ENCODE results near the gene C1orf21. TPM values are rescaled to one million over a fixed set of nuclear protein-coding genes. Genes with fewer than 3 reads are reported as not detected.

C1orf21 gene
- total RNA-seq, 1 donor from 2014 or later: 4.1 TPM

DNA sequence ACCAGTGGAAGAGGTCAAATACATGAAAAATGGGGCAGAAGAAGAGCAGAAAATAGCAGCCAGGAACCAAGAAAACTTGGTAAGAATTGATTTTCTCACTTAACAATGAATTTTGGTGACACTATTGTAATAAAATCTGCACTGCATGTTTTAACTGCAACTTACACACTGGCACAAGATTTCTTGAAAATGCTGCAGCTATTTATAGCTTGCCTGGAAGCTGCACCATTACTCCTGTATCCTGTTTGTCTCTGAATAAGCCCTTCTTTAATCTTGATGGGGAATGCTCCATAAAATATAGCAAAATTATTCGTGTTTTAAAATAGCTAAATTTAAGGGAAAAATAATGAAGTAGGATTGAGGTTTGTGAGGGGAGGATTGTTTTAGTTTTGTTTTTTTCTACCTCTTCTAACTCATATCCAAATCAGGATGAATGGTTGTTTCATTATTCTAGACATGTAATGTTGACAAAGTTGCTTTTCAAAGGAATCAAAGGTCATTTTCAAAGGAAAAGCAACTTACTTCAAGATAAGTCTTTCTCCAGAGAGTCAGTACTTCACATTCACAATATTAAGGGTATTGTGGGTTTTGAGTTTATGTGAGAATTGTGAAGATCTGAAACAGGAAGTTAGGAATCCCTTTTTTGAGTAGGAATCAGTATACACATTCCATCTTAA lies 120.9 kb downstream of the C1orf21 start:
- H3K9me3 Mint-ChIP-seq: no peaks in the 10 kb centered on the region
- no peak overlapping the region for H3K4me3 Mint-ChIP-seq
- intact Hi-C loops (cut with micrococcal nuclease): no loop called here
- H3K36me3 Mint-ChIP-seq (ENCODE audit: low read depth): no peaks in the 10 kb centered on the region
- H3K27me3 Mint-ChIP-seq (ENCODE audit: insufficient read depth): peaks cover 4% of the 10 kb centered on the region
- H3K4me1 Mint-ChIP-seq (ENCODE audit: low read depth): no peaks in the 10 kb centered on the region
- no peak for DNase-seq (ENCODE audit: low spot score)
- H3K27ac Mint-ChIP-seq: no peak overlapping the region

DNA sequence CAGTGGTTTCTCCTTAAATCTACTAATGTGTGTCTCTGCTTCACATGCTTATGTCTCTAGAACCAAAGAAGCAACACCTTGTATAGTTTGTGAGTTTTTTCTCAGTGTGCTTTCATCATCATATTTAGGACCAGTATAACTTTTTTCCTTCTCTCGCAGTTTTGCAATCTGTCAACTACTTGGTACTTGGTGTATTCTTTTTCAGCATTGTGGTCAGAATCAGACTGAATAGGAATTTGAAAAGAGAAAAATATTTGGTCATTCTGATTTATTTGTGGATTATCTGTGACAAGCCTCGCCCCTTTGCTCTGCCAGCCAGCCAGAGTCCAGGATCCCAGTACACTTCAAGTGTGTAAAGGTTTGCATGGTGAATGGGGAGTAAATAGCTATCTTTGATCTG lies 122.3 kb downstream of the C1orf21 start:
- Mint-ChIP-seq H3K36me3 (ENCODE audit: low read depth) (no peaks in the 10 kb centered on the region), H3K27me3 (ENCODE audit: insufficient read depth) (no peaks in the 10 kb centered on the region), H3K4me1 (ENCODE audit: low read depth) (no peaks in the 10 kb centered on the region), H3K4me3 (no peak overlapping the region), H3K9me3 (no peaks in the 10 kb centered on the region), H3K27ac (no peak overlapping the region)
- DNase-seq (ENCODE audit: low spot score): no peak
- intact Hi-C loops (cut with micrococcal nuclease): no loop called here

DNA sequence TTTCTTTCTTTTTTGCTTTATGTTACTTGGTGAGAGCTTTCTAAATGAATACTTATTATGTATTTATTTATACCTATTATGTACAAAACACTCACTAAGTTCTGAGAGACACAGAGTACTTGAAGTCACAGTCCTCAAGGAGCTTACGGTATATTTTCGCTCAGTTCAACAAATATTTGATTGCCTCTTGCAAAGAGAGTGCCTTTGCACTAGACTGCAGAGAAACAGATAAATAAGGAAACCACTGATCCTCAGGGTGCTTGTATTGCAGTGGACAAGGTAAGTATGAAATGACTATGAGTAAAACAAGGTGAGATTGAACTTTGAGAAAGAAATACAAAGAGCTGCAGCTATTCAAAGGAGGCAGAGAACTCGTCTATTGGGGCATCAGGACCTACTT lies 123.3 kb downstream of the C1orf21 start:
- no peak for DNase-seq (ENCODE audit: low spot score)

DNA sequence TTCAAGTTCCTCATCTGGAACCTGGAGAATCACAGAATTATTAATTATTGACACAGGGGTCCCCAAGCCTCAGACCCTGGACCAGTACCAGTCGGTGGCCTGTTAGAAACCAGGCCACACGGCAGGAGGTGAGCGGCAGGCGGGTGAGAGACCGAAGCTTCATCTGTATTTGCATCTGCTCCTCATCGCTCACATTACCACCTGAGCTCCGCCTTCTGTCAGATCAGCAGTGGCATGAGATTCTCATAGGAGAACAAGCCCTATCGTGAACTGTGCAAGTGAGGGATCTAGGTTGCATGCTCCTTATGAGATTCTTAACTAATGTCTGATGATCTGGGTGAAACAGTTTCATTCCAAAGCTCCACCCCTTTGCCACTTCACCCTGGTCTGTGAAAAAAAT lies 125.9 kb downstream of the C1orf21 start:
- H3K4me3 Mint-ChIP-seq: no peak overlapping the region
- intact Hi-C loops (cut with micrococcal nuclease): no loop called here
- no peaks in the 10 kb centered on the region for H3K27me3 Mint-ChIP-seq (ENCODE audit: insufficient read depth)
- no peak overlapping the region for H3K27ac Mint-ChIP-seq
- H3K9me3 Mint-ChIP-seq: no peaks in the 10 kb centered on the region
- no peaks in the 10 kb centered on the region for H3K4me1 Mint-ChIP-seq (ENCODE audit: low read depth)
- DNase-seq (ENCODE audit: low spot score): no peak
- no peaks in the 10 kb centered on the region for H3K36me3 Mint-ChIP-seq (ENCODE audit: low read depth)

More for the DNA sequence above, 123.3 kb downstream of the C1orf21 start:
- Mint-ChIP-seq H3K4me3 (no peak overlapping the region), H3K27me3 (ENCODE audit: insufficient read depth) (no peaks in the 10 kb centered on the region), H3K4me1 (ENCODE audit: low read depth) (no peaks in the 10 kb centered on the region), H3K9me3 (no peaks in the 10 kb centered on the region), H3K27ac (no peak overlapping the region), H3K36me3 (ENCODE audit: low read depth) (no peaks in the 10 kb centered on the region)
- intact Hi-C loops (cut with micrococcal nuclease): no loop called here

DNA sequence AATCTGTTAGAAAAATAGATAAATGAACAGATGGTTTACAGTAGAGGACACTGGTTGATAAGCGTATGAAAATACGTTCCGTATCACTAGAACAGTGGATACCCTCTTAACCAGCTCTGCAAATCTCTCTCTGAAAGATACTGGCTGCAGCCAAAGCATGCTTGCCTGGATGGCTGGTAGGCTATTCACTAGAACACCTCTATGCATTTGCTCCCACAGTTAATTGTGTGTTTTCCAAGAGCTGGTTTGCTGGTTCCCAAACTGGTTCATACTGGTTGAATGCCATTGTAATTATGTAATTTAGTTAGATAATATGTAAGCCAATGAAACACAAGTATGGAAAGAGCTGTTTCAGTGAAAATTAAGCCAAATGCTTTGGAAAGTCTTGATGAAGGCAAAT lies 126.6 kb downstream of the C1orf21 start:
- Mint-ChIP-seq H3K4me3 (no peak overlapping the region), H3K9me3 (no peaks in the 10 kb centered on the region), H3K27ac (no peak overlapping the region), H3K4me1 (ENCODE audit: low read depth) (no peaks in the 10 kb centered on the region), H3K36me3 (ENCODE audit: low read depth) (no peaks in the 10 kb centered on the region), H3K27me3 (ENCODE audit: insufficient read depth) (no peaks in the 10 kb centered on the region)
- intact Hi-C loops (cut with micrococcal nuclease): no loop called here
- DNase-seq (ENCODE audit: low spot score): no peak

DNA sequence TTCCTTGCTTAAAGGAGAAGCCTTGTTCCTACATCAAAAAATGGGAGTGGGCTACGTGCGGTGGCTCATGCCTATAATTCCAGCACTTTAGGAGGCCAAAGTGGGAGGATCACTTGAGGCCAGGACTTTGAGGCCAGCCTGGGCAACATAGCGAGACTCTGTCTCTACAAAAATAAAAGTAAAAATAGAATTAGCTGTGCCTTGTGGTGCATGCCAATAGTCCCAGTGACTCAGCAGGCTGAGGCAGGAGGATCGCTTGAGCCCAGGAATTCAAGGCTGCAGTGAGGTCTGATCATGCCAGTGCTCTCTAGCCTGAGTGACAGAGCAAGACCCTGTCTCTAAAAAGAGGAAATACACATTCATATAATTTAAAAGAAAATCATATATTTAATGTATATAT lies 127.1 kb downstream of the C1orf21 start:
- H3K4me3 Mint-ChIP-seq: no peak overlapping the region
- no peaks in the 10 kb centered on the region for H3K36me3 Mint-ChIP-seq (ENCODE audit: low read depth)
- H3K4me1 Mint-ChIP-seq (ENCODE audit: low read depth): no peaks in the 10 kb centered on the region
- DNase-seq (ENCODE audit: low spot score): no peak
- no peaks in the 10 kb centered on the region for H3K27me3 Mint-ChIP-seq (ENCODE audit: insufficient read depth)
- intact Hi-C loops (cut with micrococcal nuclease): no loop called here
- H3K27ac Mint-ChIP-seq: no peak overlapping the region
- H3K9me3 Mint-ChIP-seq: no peaks in the 10 kb centered on the region

DNA sequence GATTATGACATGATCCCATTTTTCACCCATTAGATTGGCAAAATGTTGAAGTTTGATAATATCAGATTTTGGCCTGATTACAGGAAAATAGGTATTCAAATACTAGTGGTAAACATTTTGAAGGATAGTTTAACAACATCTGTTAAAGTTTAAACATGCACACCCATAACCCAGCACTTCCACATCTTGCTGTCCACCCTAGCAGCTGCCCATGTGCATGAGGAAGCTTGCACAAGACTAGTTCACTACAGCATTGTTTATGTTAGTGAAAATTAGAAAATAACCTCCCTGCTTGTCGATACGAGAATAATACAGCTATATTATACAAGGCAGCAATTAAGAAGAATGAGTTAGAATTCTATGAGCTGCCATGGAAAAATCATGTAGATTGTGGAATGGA lies 127.6 kb downstream of the C1orf21 start:
- no peaks in the 10 kb centered on the region for H3K9me3 Mint-ChIP-seq
- H3K4me1 Mint-ChIP-seq (ENCODE audit: low read depth): no peaks in the 10 kb centered on the region
- no peak overlapping the region for H3K27ac Mint-ChIP-seq
- H3K36me3 Mint-ChIP-seq (ENCODE audit: low read depth): no peaks in the 10 kb centered on the region
- no peaks in the 10 kb centered on the region for H3K27me3 Mint-ChIP-seq (ENCODE audit: insufficient read depth)
- intact Hi-C loops (cut with micrococcal nuclease): no loop called here
- no peak overlapping the region for H3K4me3 Mint-ChIP-seq
- no peak for DNase-seq (ENCODE audit: low spot score)

DNA sequence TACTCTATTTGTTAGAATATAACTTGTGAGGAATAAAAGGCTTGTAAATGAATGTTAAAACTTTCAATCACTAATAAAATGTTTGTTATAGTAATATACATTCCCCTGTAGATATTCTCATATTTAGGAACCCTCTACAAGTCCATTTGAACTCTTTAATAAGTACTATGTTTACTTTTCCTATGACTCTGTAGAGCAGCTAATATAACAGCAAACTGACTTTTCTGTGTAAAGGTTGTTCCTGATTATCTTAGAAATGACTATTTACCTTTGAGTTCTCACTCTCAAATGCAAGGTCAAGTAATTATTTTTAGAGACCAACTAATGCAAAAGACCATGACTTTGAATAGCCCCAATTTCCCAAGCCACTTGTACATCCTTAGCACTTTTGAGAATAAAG lies 130.3 kb downstream of the C1orf21 start:
- H3K27me3 Mint-ChIP-seq (ENCODE audit: insufficient read depth): no peaks in the 10 kb centered on the region
- intact Hi-C loops (cut with micrococcal nuclease): no loop called here
- no peaks in the 10 kb centered on the region for H3K9me3 Mint-ChIP-seq
- H3K4me1 Mint-ChIP-seq (ENCODE audit: low read depth): no peaks in the 10 kb centered on the region
- no peak for DNase-seq (ENCODE audit: low spot score)
- H3K36me3 Mint-ChIP-seq (ENCODE audit: low read depth): no peaks in the 10 kb centered on the region
- no peak overlapping the region for H3K4me3 Mint-ChIP-seq
- H3K27ac Mint-ChIP-seq: no peak overlapping the region

DNA sequence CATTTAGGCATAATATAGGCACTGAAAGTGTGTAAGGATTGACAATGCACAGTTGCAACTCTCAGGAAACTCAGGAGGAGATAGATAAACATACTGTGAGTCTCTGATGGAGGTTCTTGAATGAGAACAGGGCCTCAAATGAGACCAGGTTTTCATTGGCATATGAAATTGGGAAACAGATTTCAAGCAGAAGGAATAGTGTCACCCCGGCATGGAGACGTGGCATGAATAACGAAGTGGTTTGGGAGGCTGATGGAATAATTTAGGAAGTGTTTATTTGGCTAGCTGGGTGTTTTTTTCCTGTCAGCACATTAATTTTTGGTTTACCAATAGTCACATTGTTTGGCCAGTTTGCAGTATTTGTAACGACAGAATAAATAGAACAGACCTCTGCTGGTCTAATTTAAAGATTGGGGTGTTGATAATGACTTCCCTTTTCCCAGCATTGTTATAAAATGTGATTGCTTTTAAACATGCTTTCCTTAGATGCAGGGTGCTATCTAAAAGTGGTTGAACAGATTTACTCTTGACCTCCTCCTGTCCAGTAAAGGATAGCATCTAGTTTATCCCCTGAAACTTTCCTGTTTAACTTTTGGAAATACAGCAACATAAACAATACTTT lies 132.0 kb downstream of the C1orf21 start:
- H3K9me3 Mint-ChIP-seq: no peaks in the 10 kb centered on the region
- intact Hi-C loops (cut with micrococcal nuclease): no loop called here
- H3K4me3 Mint-ChIP-seq: no peak overlapping the region
- DNase-seq (ENCODE audit: low spot score): no peak
- no peaks in the 10 kb centered on the region for H3K27me3 Mint-ChIP-seq (ENCODE audit: insufficient read depth)
- no peak overlapping the region for H3K27ac Mint-ChIP-seq
- no peaks in the 10 kb centered on the region for H3K36me3 Mint-ChIP-seq (ENCODE audit: low read depth)
- H3K4me1 Mint-ChIP-seq (ENCODE audit: low read depth): no peaks in the 10 kb centered on the region

DNA sequence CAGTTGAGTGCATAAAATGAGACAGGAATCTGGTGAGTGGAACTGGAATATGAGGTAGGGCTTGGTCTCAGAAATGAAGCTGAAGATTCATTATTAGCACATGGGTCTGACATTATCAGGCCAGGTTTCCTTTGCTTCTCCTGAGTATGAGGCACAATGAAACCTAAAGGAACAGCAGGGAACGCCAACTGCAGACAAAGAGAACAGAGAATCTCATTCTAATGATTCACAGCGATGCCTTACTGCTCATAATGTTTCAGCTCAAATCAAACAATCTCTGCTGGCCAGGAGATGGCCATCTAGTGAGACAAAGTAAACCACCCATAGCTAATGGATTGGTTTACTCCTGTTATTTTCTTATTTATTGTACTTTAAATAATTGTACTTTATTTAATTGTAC lies 133.5 kb downstream of the C1orf21 start:
- H3K27ac Mint-ChIP-seq: no peak overlapping the region
- intact Hi-C loops (cut with micrococcal nuclease): no loop called here
- no peak for DNase-seq (ENCODE audit: low spot score)
- no peaks in the 10 kb centered on the region for H3K27me3 Mint-ChIP-seq (ENCODE audit: insufficient read depth)
- no peaks in the 10 kb centered on the region for H3K36me3 Mint-ChIP-seq (ENCODE audit: low read depth)
- H3K4me3 Mint-ChIP-seq: no peak overlapping the region
- no peaks in the 10 kb centered on the region for H3K4me1 Mint-ChIP-seq (ENCODE audit: low read depth)
- no peaks in the 10 kb centered on the region for H3K9me3 Mint-ChIP-seq

DNA sequence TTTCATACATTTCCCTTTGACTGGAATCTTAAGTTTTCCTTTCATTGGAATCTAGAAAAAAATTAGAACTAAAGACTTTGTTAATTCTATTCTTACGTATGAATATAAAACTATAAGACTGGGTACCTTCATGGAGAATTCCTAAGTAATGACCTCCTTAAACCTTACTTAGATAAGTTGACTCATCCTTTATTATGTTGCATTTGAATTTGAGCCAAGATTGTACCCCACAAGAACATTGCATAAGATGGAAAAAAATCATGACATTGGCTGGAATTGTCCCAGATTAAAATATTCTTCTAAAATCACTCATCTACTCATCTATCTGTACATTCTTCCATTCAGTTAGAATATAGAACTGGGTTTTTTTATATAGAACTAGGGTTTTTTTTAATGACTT lies 137.4 kb downstream of the C1orf21 start:
- Mint-ChIP-seq H3K4me3 (no peak overlapping the region), H3K4me1 (ENCODE audit: low read depth) (no peaks in the 10 kb centered on the region), H3K27me3 (ENCODE audit: insufficient read depth) (no peaks in the 10 kb centered on the region), H3K27ac (no peak overlapping the region), H3K9me3 (no peaks in the 10 kb centered on the region), H3K36me3 (ENCODE audit: low read depth) (no peaks in the 10 kb centered on the region)
- DNase-seq (ENCODE audit: low spot score): no peak
- intact Hi-C loops (cut with micrococcal nuclease): no loop called here

DNA sequence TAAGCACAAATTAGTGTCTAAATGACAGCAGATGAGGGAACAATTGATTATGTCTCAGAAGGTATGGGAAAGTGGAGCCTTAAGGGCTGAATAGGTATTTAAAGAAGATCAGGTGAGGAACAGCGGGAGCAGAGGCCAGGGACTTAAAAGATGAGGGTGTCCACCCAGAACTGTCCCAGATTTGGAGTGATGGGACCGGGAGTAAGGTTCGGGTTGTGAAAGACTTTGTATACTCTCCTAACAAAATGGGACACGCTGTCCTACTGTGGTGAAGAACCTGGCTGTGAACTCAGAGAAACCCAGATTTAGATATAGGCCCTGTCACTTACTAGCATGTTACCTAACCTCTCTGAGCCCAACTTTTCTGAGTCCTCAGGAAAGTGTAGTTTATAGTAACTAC lies 140.6 kb downstream of the C1orf21 start:
- intact Hi-C loops (cut with micrococcal nuclease): no loop called here
- Mint-ChIP-seq H3K27ac (no peak overlapping the region), H3K9me3 (no peaks in the 10 kb centered on the region), H3K4me3 (no peak overlapping the region), H3K4me1 (ENCODE audit: low read depth) (no peaks in the 10 kb centered on the region), H3K36me3 (ENCODE audit: low read depth) (no peaks in the 10 kb centered on the region), H3K27me3 (ENCODE audit: insufficient read depth) (no peaks in the 10 kb centered on the region)
- no peak for DNase-seq (ENCODE audit: low spot score)

DNA sequence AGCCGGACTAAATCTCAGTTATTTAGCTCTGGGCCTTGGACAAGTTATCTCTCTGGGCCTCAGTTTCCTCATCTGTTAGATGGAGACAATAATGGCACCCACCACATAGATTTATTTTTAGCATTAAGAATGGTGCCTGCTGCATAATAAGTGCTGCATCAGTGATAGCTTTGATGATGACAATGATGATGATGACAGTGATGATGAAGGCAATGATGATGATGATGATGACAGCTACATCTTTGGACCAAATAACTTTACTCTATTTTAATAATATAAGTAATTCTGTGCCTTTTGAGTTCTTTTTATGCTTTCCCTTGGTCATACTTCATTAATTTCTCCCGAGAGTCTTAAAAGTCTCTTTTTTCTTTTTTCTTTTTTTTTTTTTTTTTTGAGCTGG lies 143.4 kb downstream of the C1orf21 start:
- H3K27me3 Mint-ChIP-seq (ENCODE audit: insufficient read depth): no peaks in the 10 kb centered on the region
- no peaks in the 10 kb centered on the region for H3K36me3 Mint-ChIP-seq (ENCODE audit: low read depth)
- no peak for DNase-seq (ENCODE audit: low spot score)
- no peaks in the 10 kb centered on the region for H3K4me1 Mint-ChIP-seq (ENCODE audit: low read depth)
- H3K9me3 Mint-ChIP-seq: no peaks in the 10 kb centered on the region
- no peak overlapping the region for H3K4me3 Mint-ChIP-seq
- intact Hi-C loops (cut with micrococcal nuclease): no loop called here
- no peak overlapping the region for H3K27ac Mint-ChIP-seq

DNA sequence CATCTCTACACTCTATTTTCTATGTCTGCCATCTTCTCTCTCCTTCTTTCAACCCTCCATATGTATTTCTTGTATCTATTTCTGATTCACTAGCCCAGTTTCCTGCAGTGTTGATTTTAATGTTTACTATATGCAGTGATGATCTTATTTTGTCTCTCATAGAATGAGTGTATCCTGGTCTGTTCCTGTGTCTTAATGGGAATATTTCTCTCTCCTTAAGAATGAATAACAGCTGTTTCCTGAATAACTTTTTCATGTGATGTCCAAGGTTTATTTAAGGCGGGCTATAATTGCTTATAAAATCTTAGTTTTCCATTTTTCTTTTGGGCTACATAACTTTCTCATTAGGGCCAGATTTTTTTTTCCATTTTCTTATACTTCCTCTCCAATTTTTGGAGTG lies 144.5 kb downstream of the C1orf21 start:
- no peaks in the 10 kb centered on the region for H3K36me3 Mint-ChIP-seq (ENCODE audit: low read depth)
- intact Hi-C loops (cut with micrococcal nuclease): no loop called here
- no peaks in the 10 kb centered on the region for H3K27me3 Mint-ChIP-seq (ENCODE audit: insufficient read depth)
- H3K4me1 Mint-ChIP-seq (ENCODE audit: low read depth): no peaks in the 10 kb centered on the region
- no peak overlapping the region for H3K4me3 Mint-ChIP-seq
- H3K9me3 Mint-ChIP-seq: no peaks in the 10 kb centered on the region
- no peak for DNase-seq (ENCODE audit: low spot score)
- H3K27ac Mint-ChIP-seq: no peak overlapping the region
